GM12892 (cell line): ENCODE measurements around the gene ESPL1.
"Not testable (repeated sequence)": the region's sequence is repeated elsewhere in the genome, so short reads cannot be mapped to it uniquely, and the experiment has no call there.

Source experiments
- POLR2A ChIP-seq: IDR thresholded peaks from 2 replicates; pipeline ENCODE4 v1.6.1; 2011; ENCODE audit warnings: low read depth, low read length, control low read depth
- POLR2AphosphoS5 ChIP-seq: IDR thresholded peaks from 2 replicates; pipeline ENCODE4 v1.6.1; 2011; ENCODE audit warnings: low read depth, low read length, control low read depth
- TAF1 ChIP-seq: IDR thresholded peaks from 2 replicates; pipeline ENCODE4 v1.6.1; 2011; ENCODE audit warnings: low read depth, mild to moderate bottlenecking, control low read depth, low read length, borderline replicate concordance

DNA sequence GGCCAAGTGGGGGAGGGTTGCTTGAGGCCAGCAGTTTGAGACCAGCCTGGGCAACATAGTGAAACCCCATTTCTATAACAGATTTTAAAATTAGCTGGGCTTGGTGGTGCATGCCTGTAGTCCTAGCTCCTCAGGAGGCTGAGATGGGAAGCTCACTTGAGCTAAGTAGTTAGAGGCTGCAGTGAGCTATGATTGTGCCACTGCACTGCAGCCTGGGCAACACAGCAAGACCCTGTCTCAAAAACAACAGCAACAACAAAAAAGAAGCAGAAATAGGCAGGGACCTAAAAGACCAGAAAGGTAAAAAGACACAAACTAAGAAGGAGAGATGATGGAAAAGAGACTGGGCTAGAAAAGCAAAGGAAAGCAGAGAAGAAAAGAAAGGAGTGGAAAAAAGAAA, 64.2 kb downstream of the ESPL1 start:
- TF ChIP-seq POLR2A, POLR2AphosphoS5, TAF1: not testable (repeated sequence)
